ENCODE results near the gene MICU1.

DNA sequence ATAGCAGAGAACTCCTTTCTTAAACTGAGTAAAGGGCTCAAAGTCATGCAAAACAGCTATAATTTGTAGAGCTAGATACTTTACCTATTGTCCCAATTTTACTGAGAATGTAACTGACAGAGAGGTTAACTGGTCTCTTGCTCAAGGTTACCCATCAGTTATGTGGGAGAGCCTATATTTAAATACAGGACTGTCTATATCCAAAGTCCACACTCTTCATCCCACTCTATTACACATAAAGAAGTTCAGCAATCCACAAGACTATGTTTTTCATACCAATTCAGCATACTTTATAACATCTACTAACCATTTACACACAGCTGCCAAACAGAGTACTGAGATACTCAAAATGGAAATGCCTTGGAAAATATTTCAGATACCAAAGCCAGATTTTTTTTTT is 100.2 kb downstream of the MICU1 start:
- TF ChIP-seq, protein P1, sequence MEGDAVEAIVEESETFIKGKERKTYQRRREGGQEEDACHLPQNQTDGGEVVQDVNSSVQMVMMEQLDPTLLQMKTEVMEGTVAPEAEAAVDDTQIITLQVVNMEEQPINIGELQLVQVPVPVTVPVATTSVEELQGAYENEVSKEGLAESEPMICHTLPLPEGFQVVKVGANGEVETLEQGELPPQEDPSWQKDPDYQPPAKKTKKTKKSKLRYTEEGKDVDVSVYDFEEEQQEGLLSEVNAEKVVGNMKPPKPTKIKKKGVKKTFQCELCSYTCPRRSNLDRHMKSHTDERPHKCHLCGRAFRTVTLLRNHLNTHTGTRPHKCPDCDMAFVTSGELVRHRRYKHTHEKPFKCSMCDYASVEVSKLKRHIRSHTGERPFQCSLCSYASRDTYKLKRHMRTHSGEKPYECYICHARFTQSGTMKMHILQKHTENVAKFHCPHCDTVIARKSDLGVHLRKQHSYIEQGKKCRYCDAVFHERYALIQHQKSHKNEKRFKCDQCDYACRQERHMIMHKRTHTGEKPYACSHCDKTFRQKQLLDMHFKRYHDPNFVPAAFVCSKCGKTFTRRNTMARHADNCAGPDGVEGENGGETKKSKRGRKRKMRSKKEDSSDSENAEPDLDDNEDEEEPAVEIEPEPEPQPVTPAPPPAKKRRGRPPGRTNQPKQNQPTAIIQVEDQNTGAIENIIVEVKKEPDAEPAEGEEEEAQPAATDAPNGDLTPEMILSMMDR (IDR thresholded peaks at IDR 0.05), result no peak
- TF ChIP-seq POLR2A (IDR thresholded peaks at IDR 0.05), result no peak
